ENCODE data around the gene RGPD3. TPM values are rescaled to one million over a fixed set of nuclear protein-coding genes. Genes with fewer than 3 reads are reported as not detected.

Gene RGPD3
- total and polyA plus RNA-seq, 9 of the 15 experiments (the other 6 are each of a cell fraction or from before 2014, with no cell fraction given): 0.01 to 0.03 TPM; not detected in 7

- Histone ChIP-seq H3K36me3 (ENCODE audit: control insufficient read depth, insufficient read depth, low read length) (no peaks in the 10 kb centered on the region), H3K9ac (ENCODE audit: insufficient read depth in 1 of 2, low read depth in 2 of 2, low read length in 2 of 2) (no peak overlapping the region), H3K27me3 (ENCODE audit: control insufficient read depth in 2 of 2, insufficient read depth in 2 of 2, low read length in 2 of 2) (peaks cover 0 to 5% of the 10 kb centered on the region in 2 experiments; a peak in 3 of 5 replicates), H3K9me1 (ENCODE audit: control insufficient read depth, insufficient read depth, low read length) (no peaks in the 10 kb centered on the region), H2AFZ (ENCODE audit: low read depth, low read length) (no peak overlapping the region), H3K27ac (ENCODE audit: extremely low read depth, low read depth, low read length) (no peak overlapping the region), H3K4me2 (ENCODE audit: insufficient read depth, low read length) (no peak overlapping the region), H3K4me1 (replicated peaks in 1 of 2; ENCODE audit: control insufficient read depth in 2 of 2, insufficient read depth in 2 of 2, low read length in 2 of 2) (no peaks in the 10 kb centered on the region), H4K20me1 (replicated peaks; ENCODE audit: control insufficient read depth, insufficient read depth, low read length) (no peaks in the 10 kb centered on the region), H3K9me3 (replicated peaks; ENCODE audit: control insufficient read depth, insufficient read depth, low read depth, low read length) (no peaks in the 10 kb centered on the region), H3K79me2 (ENCODE audit: control insufficient read depth, insufficient read depth, low read length) (no peaks in the 10 kb centered on the region), H3K4me3 (no peak overlapping the region)
- POLR2A ChIA-PET: no interaction called here
- 2% methylated on average over 5 of the region's 5 CpGs for WGBS (ENCODE audit: insufficient coverage, low coverage, missing lambda C conversion rate)
- DNase-seq (ENCODE audit: extremely low read depth in 1 of 4, low spot score in 3 of 4) (no peak), ATAC-seq (no peak), FAIRE-seq (no peak)
- in situ Hi-C loops (cut with MboI): no loop called here
- BruUV-seq (replicated peaks): no TSS peak
- intact Hi-C loops (cut with micrococcal nuclease): no loop called here
- CTCF ChIA-PET (ENCODE audit: low intra/inter-chr PET ratio): no interaction called here
- no peak for TF ChIP-seq RBM15 (IDR thresholded peaks at IDR 0.05; ENCODE audit: insufficient read depth, low read length)
- no peak for TF ChIP-seq HDAC3 (IDR thresholded peaks at IDR 0.05; ENCODE audit: borderline replicate concordance, partially characterized antibody)
- TF ChIP-seq HES1 (IDR thresholded peaks at IDR 0.05; ENCODE audit: low read depth): no peak
- no peak for TF ChIP-seq E2F4 (CRISPR knock-in tag; IDR thresholded peaks at IDR 0.05; ENCODE audit: low read depth)
- no peak for TF ChIP-seq SRF (CRISPR knock-in tag; IDR thresholded peaks at IDR 0.05)
- no peak for TF ChIP-seq SREBF1 (IDR thresholded peaks at IDR 0.05; ENCODE audit: borderline replicate concordance, low read depth, low read length)
- TF ChIP-seq DIDO1 (tag; IDR thresholded peaks at IDR 0.05; ENCODE audit: low read depth): no peak
- TF ChIP-seq HBP1 (CRISPR knock-in tag; IDR thresholded peaks at IDR 0.05): no peak
- TF ChIP-seq TEAD1 (CRISPR knock-in tag; IDR thresholded peaks at IDR 0.05): no peak
- no peak for TF ChIP-seq SMAD4 (CRISPR knock-in tag; conservative IDR thresholded peaks at IDR 0.05)
- TF ChIP-seq NEUROD1 (IDR thresholded peaks at IDR 0.05; ENCODE audit: borderline replicate concordance, low read depth, low read length, partially characterized antibody): no peak
- TF ChIP-seq NCOA2 (IDR thresholded peaks at IDR 0.05; ENCODE audit: partially characterized antibody in 2 of 2): no peak
- TF ChIP-seq, protein P1, sequence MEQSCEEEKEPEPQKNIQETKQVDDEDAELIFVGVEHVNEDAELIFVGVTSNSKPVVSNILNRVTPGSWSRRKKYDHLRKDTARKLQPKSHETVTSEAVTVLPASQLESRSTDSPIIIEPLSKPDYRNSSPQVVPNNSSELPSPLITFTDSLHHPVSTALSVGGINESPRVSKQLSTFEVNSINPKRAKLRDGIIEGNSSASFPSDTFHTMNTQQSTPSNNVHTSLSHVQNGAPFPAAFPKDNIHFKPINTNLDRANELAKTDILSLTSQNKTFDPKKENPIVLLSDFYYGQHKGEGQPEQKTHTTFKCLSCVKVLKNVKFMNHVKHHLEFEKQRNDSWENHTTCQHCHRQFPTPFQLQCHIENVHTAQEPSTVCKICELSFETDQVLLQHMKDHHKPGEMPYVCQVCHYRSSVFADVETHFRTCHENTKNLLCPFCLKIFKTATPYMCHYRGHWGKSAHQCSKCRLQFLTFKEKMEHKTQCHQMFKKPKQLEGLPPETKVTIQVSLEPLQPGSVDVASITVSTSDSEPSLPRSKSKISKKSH (CRISPR knock-in tag; IDR thresholded peaks at IDR 0.05): no peak
- no peak for TF ChIP-seq ZNF76 (CRISPR knock-in tag; IDR thresholded peaks at IDR 0.05; ENCODE audit: borderline replicate concordance)
- TF ChIP-seq, protein P2, sequence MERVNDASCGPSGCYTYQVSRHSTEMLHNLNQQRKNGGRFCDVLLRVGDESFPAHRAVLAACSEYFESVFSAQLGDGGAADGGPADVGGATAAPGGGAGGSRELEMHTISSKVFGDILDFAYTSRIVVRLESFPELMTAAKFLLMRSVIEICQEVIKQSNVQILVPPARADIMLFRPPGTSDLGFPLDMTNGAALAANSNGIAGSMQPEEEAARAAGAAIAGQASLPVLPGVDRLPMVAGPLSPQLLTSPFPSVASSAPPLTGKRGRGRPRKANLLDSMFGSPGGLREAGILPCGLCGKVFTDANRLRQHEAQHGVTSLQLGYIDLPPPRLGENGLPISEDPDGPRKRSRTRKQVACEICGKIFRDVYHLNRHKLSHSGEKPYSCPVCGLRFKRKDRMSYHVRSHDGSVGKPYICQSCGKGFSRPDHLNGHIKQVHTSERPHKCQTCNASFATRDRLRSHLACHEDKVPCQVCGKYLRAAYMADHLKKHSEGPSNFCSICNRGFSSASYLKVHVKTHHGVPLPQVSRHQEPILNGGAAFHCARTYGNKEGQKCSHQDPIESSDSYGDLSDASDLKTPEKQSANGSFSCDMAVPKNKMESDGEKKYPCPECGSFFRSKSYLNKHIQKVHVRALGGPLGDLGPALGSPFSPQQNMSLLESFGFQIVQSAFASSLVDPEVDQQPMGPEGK (CRISPR knock-in tag; IDR thresholded peaks at IDR 0.05; ENCODE audit: borderline replicate concordance): no peak
- no peak for TF ChIP-seq CBX1 (IDR thresholded peaks at IDR 0.05; ENCODE audit: low read depth)
Measured at GRCh38 chr2:106353676-106354075, 114.5 kb downstream of the RGPD3 start.
